HepG2 (cell line): ENCODE measurements around the gene JPH4. TPM values are rescaled to one million over a fixed set of nuclear protein-coding genes. Genes with fewer than 3 reads are reported as not detected.

ENCODE experiments used
- EP300 ChIP-seq, 3 experiments: sonication (generic) in 1 of 3; formaldehyde crosslinking in 1 of 3; IDR thresholded peaks; 2 replicates each; pipeline versions ENCODE4 v1.5.1 to v1.6.1; 2011 to 2020; ENCODE audit warnings: low read depth in 2 of 3, low read length in 2 of 3, borderline replicate concordance in 1 of 3, improper control_type of control experiment in 1 of 3, mild to moderate bottlenecking in 1 of 3, missing genetic modification reagents in 1 of 3, moderate library complexity in 1 of 3
- FOXK2 ChIP-seq: fragments of 450-650 bp; IDR thresholded peaks from 2 replicates; pipeline ENCODE4 v1.6.1; 2016
- PHF5A ChIP-seq: IDR thresholded peaks from one replicate; pipeline ENCODE4 v1.6.1; 2018; ENCODE audit warnings: low read depth, missing genetic modification reagents; ENCODE audit not compliant: unreplicated experiment
- STAG1 ChIP-seq: sonication (generic); formaldehyde crosslinking; IDR thresholded peaks from 2 replicates; pipeline ENCODE4 v1.4.0; 2020; ENCODE audit warnings: missing genetic modification reagents
- ZBTB8A ChIP-seq: sonication (generic); formaldehyde crosslinking; IDR thresholded peaks from 2 replicates; pipeline ENCODE4 v1.4.0; 2020; ENCODE audit warnings: mild to moderate bottlenecking, low read depth, missing genetic modification reagents, borderline replicate concordance
- ZNF138 ChIP-seq: sonication (generic); formaldehyde crosslinking; IDR thresholded peaks from 2 replicates; pipeline ENCODE4 v1.5.0; 2020; ENCODE audit warnings: mild to moderate bottlenecking, low read depth, missing genetic modification reagents
- ZNF263 ChIP-seq: sonication (generic); formaldehyde crosslinking; IDR thresholded peaks from 2 replicates; pipeline ENCODE4 v1.4.0; 2020; ENCODE audit warnings: missing genetic modification reagents
- ZNF547 ChIP-seq: sonication (generic); formaldehyde crosslinking; IDR thresholded peaks from 2 replicates; pipeline ENCODE4 v1.5.1; 2020; ENCODE audit warnings: mild to moderate bottlenecking, missing genetic modification reagents
- polyA plus RNA-seq, 8 experiments: library from polyadenylated mRNA; depleted of rRNA in 3 of 8; stranded (reverse) in 7 of 8; unstranded in 1 of 8; fragments of >200 nt; fragmentation: Illumina TruSeq in 4 of 8; extraction: Trizol in 4 of 8; gene quantifications; 2 replicates each; pipeline versions ENCODE4 v1.2.1 to v1.2.3, GENCODE V29; 2011 to 2016; ENCODE audit warnings: low read depth in 4 of 8, missing spikeins in 1 of 8, mixed read lengths in 1 of 8; ENCODE audit not compliant: insufficient read depth in 1 of 8
- total RNA-seq, 5 experiments: library from RNA; depleted of rRNA; stranded (reverse); fragments of >200 nt; fragmentation: Illumina TruSeq; extraction: Trizol; gene quantifications; 2 replicates each; pipeline ENCODE4 v1.2.3, GENCODE V29; 2016; ENCODE audit warnings: low read depth in 1 of 5
- TF ChIP-seq, protein P1 (sequence below): sonication (generic); formaldehyde crosslinking; IDR thresholded peaks from 2 replicates; pipeline ENCODE4 v1.4.0; 2020; ENCODE audit warnings: missing genetic modification reagents
- TF ChIP-seq, protein P2 (sequence below): sonication (generic); formaldehyde crosslinking; IDR thresholded peaks from 2 replicates; pipeline ENCODE4 v1.5.0; 2020; ENCODE audit warnings: missing genetic modification reagents
- TF ChIP-seq, protein P3 (sequence below): sonication (generic); formaldehyde crosslinking; IDR thresholded peaks from 2 replicates; pipeline ENCODE4 v1.4.0; 2020; ENCODE audit warnings: mild to moderate bottlenecking, missing genetic modification reagents
- TF ChIP-seq, protein P4 (sequence below): sonication (generic); formaldehyde crosslinking; IDR thresholded peaks from 2 replicates; pipeline ENCODE4 v1.5.0; 2020; ENCODE audit warnings: mild to moderate bottlenecking, missing genetic modification reagents
- TF ChIP-seq, protein P5 (sequence below): fragments of 450-650 bp; IDR thresholded peaks from 2 replicates; pipeline ENCODE4 v1.6.1; 2017; ENCODE audit warnings: mild to moderate bottlenecking

The JPH4 gene
- total and polyA plus RNA-seq, 2 of the 13 experiments (the other 11 are each of a cell fraction or from before 2014, with no cell fraction given): 0.08 to 0.22 TPM

DNA sequence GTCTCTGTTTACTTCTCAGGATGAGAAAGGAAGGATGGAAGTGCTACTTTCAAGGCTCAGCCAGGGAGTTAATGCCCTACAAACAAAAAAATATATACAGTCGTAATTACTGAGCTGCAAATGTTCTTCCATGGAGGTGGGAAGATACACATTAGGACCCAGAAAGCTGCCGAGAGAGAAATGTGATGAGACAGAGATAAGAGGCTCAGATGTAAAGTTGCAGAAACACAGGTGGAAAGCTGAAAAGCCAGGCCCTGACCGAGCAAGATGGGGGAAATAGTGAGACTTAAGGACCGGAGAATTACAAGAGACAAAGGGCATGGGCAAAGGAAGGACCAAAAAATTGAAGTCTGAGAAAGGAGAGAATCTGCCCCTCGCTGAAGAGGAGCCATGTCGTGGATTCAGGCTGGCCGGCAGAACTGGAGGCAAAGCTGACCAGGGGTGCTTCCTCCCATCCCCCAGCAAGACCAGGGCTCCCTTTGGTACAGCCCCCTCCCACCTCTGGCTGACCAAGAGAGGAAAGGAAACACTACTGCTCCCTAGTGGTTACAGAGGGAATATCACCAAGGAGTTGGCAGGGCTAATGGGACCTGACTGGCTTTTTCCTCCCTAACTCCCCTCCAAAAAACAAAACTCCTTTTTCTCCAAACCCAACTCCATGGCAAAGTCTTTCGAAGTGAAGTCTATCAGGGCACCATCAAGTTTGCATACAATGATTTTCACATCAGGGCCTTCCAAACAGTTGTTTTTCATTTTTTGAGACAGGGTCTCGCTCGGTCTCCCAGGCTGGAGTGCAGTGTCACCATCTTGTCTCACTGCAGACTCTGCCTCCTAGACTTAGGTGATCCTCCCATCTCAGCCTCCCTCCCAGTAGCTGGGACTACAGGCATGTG lies 39.1 kb downstream of the JPH4 start (continued):
- TF ChIP-seq, protein P1, sequence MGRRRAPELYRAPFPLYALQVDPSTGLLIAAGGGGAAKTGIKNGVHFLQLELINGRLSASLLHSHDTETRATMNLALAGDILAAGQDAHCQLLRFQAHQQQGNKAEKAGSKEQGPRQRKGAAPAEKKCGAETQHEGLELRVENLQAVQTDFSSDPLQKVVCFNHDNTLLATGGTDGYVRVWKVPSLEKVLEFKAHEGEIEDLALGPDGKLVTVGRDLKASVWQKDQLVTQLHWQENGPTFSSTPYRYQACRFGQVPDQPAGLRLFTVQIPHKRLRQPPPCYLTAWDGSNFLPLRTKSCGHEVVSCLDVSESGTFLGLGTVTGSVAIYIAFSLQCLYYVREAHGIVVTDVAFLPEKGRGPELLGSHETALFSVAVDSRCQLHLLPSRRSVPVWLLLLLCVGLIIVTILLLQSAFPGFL (CRISPR knock-in tag): no peak
- TF ChIP-seq ZNF547 (CRISPR knock-in tag): no peak
- TF ChIP-seq STAG1 (CRISPR knock-in tag): peak; percentile 77
- TF ChIP-seq ZNF138 (CRISPR knock-in tag): no peak
- TF ChIP-seq, protein P2, sequence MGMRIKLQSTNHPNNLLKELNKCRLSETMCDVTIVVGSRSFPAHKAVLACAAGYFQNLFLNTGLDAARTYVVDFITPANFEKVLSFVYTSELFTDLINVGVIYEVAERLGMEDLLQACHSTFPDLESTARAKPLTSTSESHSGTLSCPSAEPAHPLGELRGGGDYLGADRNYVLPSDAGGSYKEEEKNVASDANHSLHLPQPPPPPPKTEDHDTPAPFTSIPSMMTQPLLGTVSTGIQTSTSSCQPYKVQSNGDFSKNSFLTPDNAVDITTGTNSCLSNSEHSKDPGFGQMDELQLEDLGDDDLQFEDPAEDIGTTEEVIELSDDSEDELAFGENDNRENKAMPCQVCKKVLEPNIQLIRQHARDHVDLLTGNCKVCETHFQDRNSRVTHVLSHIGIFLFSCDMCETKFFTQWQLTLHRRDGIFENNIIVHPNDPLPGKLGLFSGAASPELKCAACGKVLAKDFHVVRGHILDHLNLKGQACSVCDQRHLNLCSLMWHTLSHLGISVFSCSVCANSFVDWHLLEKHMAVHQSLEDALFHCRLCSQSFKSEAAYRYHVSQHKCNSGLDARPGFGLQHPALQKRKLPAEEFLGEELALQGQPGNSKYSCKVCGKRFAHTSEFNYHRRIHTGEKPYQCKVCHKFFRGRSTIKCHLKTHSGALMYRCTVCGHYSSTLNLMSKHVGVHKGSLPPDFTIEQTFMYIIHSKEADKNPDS (CRISPR knock-in tag): no peak
- no peak for TF ChIP-seq EP300 (IDR thresholded peaks at IDR 0.05; ENCODE audit: low read depth in 2 of 2, low read length in 2 of 2)
- peak; percentile 61; the same call in 1 of the 2 replicates for TF ChIP-seq EP300 (CRISPR knock-in tag; IDR thresholded peaks at IDR 0.05; ENCODE audit: borderline replicate concordance)
- TF ChIP-seq, protein P3, sequence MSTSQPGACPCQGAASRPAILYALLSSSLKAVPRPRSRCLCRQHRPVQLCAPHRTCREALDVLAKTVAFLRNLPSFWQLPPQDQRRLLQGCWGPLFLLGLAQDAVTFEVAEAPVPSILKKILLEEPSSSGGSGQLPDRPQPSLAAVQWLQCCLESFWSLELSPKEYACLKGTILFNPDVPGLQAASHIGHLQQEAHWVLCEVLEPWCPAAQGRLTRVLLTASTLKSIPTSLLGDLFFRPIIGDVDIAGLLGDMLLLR: no peak; the same call in 1 of the 2 replicates
- TF ChIP-seq PHF5A: no peak
- no peak for TF ChIP-seq ZNF263 (CRISPR knock-in tag)
- no peak for TF ChIP-seq ZBTB8A (CRISPR knock-in tag)
- no peak for TF ChIP-seq FOXK2
- TF ChIP-seq, protein P4, sequence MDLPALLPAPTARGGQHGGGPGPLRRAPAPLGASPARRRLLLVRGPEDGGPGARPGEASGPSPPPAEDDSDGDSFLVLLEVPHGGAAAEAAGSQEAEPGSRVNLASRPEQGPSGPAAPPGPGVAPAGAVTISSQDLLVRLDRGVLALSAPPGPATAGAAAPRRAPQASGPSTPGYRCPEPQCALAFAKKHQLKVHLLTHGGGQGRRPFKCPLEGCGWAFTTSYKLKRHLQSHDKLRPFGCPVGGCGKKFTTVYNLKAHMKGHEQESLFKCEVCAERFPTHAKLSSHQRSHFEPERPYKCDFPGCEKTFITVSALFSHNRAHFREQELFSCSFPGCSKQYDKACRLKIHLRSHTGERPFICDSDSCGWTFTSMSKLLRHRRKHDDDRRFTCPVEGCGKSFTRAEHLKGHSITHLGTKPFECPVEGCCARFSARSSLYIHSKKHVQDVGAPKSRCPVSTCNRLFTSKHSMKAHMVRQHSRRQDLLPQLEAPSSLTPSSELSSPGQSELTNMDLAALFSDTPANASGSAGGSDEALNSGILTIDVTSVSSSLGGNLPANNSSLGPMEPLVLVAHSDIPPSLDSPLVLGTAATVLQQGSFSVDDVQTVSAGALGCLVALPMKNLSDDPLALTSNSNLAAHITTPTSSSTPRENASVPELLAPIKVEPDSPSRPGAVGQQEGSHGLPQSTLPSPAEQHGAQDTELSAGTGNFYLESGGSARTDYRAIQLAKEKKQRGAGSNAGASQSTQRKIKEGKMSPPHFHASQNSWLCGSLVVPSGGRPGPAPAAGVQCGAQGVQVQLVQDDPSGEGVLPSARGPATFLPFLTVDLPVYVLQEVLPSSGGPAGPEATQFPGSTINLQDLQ (CRISPR knock-in tag): no peak
- TF ChIP-seq, protein P5, sequence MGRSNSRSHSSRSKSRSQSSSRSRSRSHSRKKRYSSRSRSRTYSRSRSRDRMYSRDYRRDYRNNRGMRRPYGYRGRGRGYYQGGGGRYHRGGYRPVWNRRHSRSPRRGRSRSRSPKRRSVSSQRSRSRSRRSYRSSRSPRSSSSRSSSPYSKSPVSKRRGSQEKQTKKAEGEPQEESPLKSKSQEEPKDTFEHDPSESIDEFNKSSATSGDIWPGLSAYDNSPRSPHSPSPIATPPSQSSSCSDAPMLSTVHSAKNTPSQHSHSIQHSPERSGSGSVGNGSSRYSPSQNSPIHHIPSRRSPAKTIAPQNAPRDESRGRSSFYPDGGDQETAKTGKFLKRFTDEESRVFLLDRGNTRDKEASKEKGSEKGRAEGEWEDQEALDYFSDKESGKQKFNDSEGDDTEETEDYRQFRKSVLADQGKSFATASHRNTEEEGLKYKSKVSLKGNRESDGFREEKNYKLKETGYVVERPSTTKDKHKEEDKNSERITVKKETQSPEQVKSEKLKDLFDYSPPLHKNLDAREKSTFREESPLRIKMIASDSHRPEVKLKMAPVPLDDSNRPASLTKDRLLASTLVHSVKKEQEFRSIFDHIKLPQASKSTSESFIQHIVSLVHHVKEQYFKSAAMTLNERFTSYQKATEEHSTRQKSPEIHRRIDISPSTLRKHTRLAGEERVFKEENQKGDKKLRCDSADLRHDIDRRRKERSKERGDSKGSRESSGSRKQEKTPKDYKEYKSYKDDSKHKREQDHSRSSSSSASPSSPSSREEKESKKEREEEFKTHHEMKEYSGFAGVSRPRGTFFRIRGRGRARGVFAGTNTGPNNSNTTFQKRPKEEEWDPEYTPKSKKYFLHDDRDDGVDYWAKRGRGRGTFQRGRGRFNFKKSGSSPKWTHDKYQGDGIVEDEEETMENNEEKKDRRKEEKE: no peak
